Prostate gland (tissue), 2 donors: ENCODE measurements around the gene SLC47A1.

Experiments
- POLR2AphosphoS5 ChIP-seq: sonication (generic); formaldehyde crosslinking; IDR thresholded peaks from one replicate; pipeline ENCODE4 v1.6.1; 2017; ENCODE audit warnings: antibody characterized with exemption
- TF ChIP-seq, protein P1 (sequence below), 4 experiments: fragments of 200-600 bp in 2 of 4; fragments of 450-650 bp in 2 of 4; sonication (generic) in 2 of 4; IDR thresholded peaks; 1 replicate in 3 of 4; 2 replicates in 1 of 4; pipeline ENCODE4 v1.5.1; 2016 to 2019; ENCODE audit warnings: antibody characterized with exemption in 4 of 4, mild to moderate bottlenecking in 2 of 4, moderate library complexity in 2 of 4

DNA sequence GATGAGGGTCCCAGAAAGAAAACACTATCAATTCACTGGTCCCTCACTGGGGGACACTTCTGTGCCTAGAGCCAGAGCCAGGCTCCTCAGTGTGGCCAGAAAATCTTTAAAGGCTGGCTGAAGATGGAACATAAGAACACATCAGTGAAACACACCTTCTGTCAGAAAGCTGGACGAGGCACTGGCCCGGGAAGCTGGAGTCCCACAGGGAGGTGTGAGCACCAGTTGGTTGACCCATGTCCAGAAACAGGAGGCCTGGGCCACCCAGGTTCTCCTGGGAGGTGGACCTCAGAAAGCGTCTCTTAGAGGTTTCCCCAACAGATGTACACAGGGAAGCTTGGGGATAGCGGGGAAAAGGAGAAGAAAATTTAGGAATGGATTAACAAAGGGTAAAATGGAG, 58.7 kb downstream of the SLC47A1 start:
- TF ChIP-seq, protein P1, sequence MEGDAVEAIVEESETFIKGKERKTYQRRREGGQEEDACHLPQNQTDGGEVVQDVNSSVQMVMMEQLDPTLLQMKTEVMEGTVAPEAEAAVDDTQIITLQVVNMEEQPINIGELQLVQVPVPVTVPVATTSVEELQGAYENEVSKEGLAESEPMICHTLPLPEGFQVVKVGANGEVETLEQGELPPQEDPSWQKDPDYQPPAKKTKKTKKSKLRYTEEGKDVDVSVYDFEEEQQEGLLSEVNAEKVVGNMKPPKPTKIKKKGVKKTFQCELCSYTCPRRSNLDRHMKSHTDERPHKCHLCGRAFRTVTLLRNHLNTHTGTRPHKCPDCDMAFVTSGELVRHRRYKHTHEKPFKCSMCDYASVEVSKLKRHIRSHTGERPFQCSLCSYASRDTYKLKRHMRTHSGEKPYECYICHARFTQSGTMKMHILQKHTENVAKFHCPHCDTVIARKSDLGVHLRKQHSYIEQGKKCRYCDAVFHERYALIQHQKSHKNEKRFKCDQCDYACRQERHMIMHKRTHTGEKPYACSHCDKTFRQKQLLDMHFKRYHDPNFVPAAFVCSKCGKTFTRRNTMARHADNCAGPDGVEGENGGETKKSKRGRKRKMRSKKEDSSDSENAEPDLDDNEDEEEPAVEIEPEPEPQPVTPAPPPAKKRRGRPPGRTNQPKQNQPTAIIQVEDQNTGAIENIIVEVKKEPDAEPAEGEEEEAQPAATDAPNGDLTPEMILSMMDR (IDR thresholded peaks at IDR 0.05) = no peak
- no peak for TF ChIP-seq POLR2AphosphoS5
